Neuronal stem cell (in vitro differentiated cells): ENCODE data around the gene DNAH17.

Experiments used
- DNase-seq: peaks from one replicate; pipeline ENCODE4 v3.0.0-alpha.2; 2013; ENCODE audit warnings: low spot score
- H2AFZ ChIP-seq: one replicate; pipeline ENCODE4 v1.6.1; 2013; ENCODE audit warnings: mild to moderate bottlenecking, low read length, inconsistent platforms
- H2AK5ac ChIP-seq: 2 replicates; pipeline ENCODE4 v1.6.1; 2013; ENCODE audit warnings: low read depth, mild to moderate bottlenecking, inconsistent platforms, low read length, moderate library complexity, mixed read lengths
- H2BK120ac ChIP-seq: 2 replicates; pipeline ENCODE4 v1.6.1; 2013; ENCODE audit warnings: low read depth, mild to moderate bottlenecking, inconsistent platforms, low read length, moderate library complexity, mixed read lengths
- H2BK12ac ChIP-seq: one replicate; pipeline ENCODE4 v1.6.1; 2013; ENCODE audit warnings: low read length, inconsistent platforms
- H2BK15ac ChIP-seq: 2 replicates; pipeline ENCODE4 v1.6.1; 2013; ENCODE audit warnings: mild to moderate bottlenecking, low read length, inconsistent platforms, mixed read lengths
- H2BK5ac ChIP-seq: one replicate; pipeline ENCODE4 v1.6.1; 2013; ENCODE audit warnings: inconsistent platforms, mild to moderate bottlenecking, low read length, moderate library complexity
- H3K14ac ChIP-seq: one replicate; pipeline ENCODE4 v1.6.1; 2013; ENCODE audit warnings: low read length, inconsistent platforms
- H3K18ac ChIP-seq: 2 replicates; pipeline ENCODE4 v1.6.1; 2013; ENCODE audit warnings: low read length, inconsistent platforms
- H3K23ac ChIP-seq: 2 replicates; pipeline ENCODE4 v1.6.1; 2013; ENCODE audit warnings: low read depth, mild to moderate bottlenecking, mixed read lengths, low read length, inconsistent platforms; ENCODE audit not compliant: poor library complexity
- H3K27ac ChIP-seq: replicated peaks from 3 replicates; pipeline ENCODE4 v1.5.1; 2013; ENCODE audit warnings: low read length, inconsistent platforms
- H3K27me3 ChIP-seq, 3 experiments: 2 replicates each; pipeline ENCODE4 v1.6.1; 2013; ENCODE audit warnings: low read length in 3 of 3, mild to moderate bottlenecking in 2 of 3, inconsistent platforms in 1 of 3, low read depth in 1 of 3, mixed read lengths in 1 of 3, moderate library complexity in 1 of 3; ENCODE audit not compliant: control insufficient read depth in 3 of 3, insufficient read depth in 3 of 3
- H3K36me3 ChIP-seq, 2 donors: replicated peaks in 1 of 2; 2 replicates each; pipeline ENCODE4 v1.6.1; 2013; ENCODE audit warnings: low read length in 2 of 2; ENCODE audit not compliant: control insufficient read depth in 2 of 2, insufficient read depth in 2 of 2
- H3K4ac ChIP-seq: 2 replicates; pipeline ENCODE4 v1.6.1; 2013; ENCODE audit warnings: inconsistent platforms, mild to moderate bottlenecking, low read length, moderate library complexity
- H3K4me1 ChIP-seq, 2 donors: 1 replicate in 1 of 2; 2 replicates in 1 of 2; pipeline ENCODE4 v1.6.1; 2013; ENCODE audit warnings: low read length in 2 of 2, low read depth in 1 of 2; ENCODE audit not compliant: control insufficient read depth in 2 of 2, insufficient read depth in 1 of 2
- H3K4me2 ChIP-seq: one replicate; pipeline ENCODE4 v1.6.1; 2013; ENCODE audit warnings: mild to moderate bottlenecking, low read length, inconsistent platforms; ENCODE audit not compliant: insufficient read depth, poor library complexity, severe bottlenecking
- H3K4me3 ChIP-seq, 2 donors: 2 replicates each; pipeline ENCODE4 v1.5.1; 2013; ENCODE audit warnings: low read length in 2 of 2, mild to moderate bottlenecking in 2 of 2, inconsistent platforms in 1 of 2, moderate library complexity in 1 of 2
- H3K79me1 ChIP-seq: one replicate; pipeline ENCODE4 v1.6.1; 2013; ENCODE audit warnings: low read depth, mild to moderate bottlenecking, inconsistent platforms, low read length, moderate library complexity
- H3K9ac ChIP-seq: one replicate; pipeline ENCODE4 v1.6.1; 2013; ENCODE audit warnings: mild to moderate bottlenecking, low read depth, low read length, inconsistent platforms; ENCODE audit not compliant: poor library complexity
- H3K9me3 ChIP-seq, 2 donors: replicated peaks in 1 of 2; 2 replicates each; pipeline versions ENCODE3 to v1.6.1; 2013; ENCODE audit warnings: low read length in 2 of 2, mild to moderate bottlenecking in 2 of 2, inconsistent platforms in 1 of 2, low read depth in 1 of 2, mixed read lengths in 1 of 2, moderate library complexity in 1 of 2; ENCODE audit not compliant: control insufficient read depth in 2 of 2, insufficient read depth in 1 of 2
- H4K8ac ChIP-seq: one replicate; pipeline ENCODE4 v1.6.1; 2013; ENCODE audit warnings: low read depth, mild to moderate bottlenecking, inconsistent platforms, low read length, moderate library complexity
- H4K91ac ChIP-seq: one replicate; pipeline ENCODE4 v1.6.1; 2013; ENCODE audit warnings: low read length, low read depth, mild to moderate bottlenecking, inconsistent platforms; ENCODE audit not compliant: poor library complexity
- WGBS, 2 donors: extraction: QIAGEN DNeasy Blood & Tissue Kit; methylation state at CpG; one replicate each; pipeline ENCODE4 v1.1.7; 2013; ENCODE audit warnings: missing lambda C conversion rate in 2 of 2, mixed read lengths in 1 of 2; ENCODE audit not compliant: insufficient read length in 2 of 2, insufficient replicate concordance in 1 of 2; ENCODE audit errors: extremely low coverage in 2 of 2; 5-methylcytosine and 5-hydroxymethylcytosine counted together

The DNAH17 gene

GRCh38 chr17:78622491-78623265 lies 45.5 kb upstream of the DNAH17 start:
- Histone ChIP-seq H3K79me1 (no peaks in the 10 kb centered on the region), H3K36me3 (no peaks in the 10 kb centered on the region), H2BK12ac (no peak overlapping the region), H2AFZ (no peak overlapping the region), H3K9me3 (no peaks in the 10 kb centered on the region), H3K4ac (no peak overlapping the region), H2BK120ac (no peak overlapping the region), H4K91ac (no peak overlapping the region), H3K4me3 (no peak overlapping the region), H3K4me2 (no peak overlapping the region), H2BK5ac (no peak overlapping the region), H2AK5ac (no peak overlapping the region), H3K27me3 (peaks cover 0 to 15% (median 0%) of the 10 kb centered on the region in 3 experiments), H3K23ac (no peak overlapping the region), H3K27ac (no peak overlapping the region), H3K9ac (no peak overlapping the region), H2BK15ac (no peak overlapping the region), H3K14ac (no peak overlapping the region), H4K8ac (no peak overlapping the region), H3K18ac (no peak overlapping the region), H3K4me1 (no peaks in the 10 kb centered on the region)
- no CpG with 5 or more reads among the region's 26 CpGs for WGBS, 2 donors
- no peak for DNase-seq

- Histone ChIP-seq H3K4me1 (no peaks in the 10 kb centered on the region), H3K4me2 (no peak overlapping the region), H2AK5ac (no peak overlapping the region), H3K14ac (no peak overlapping the region), H3K27ac (no peak overlapping the region), H3K36me3 (no peaks in the 10 kb centered on the region), H2BK120ac (no peak overlapping the region), H3K79me1 (no peaks in the 10 kb centered on the region), H3K9me3 (no peaks in the 10 kb centered on the region), H4K8ac (no peak overlapping the region), H4K91ac (peak overlapping the region; percentile 54), H2BK5ac (no peak overlapping the region), H3K4me3 (no peak overlapping the region), H2AFZ (no peak overlapping the region), H3K27me3 (peaks cover 0 to 19% (median 0%) of the 10 kb centered on the region in 3 experiments), H2BK15ac (no peak overlapping the region), H3K23ac (no peak overlapping the region), H3K18ac (peak overlapping the region; percentile 13), H2BK12ac (no peak overlapping the region), H3K4ac (no peak overlapping the region), H3K9ac (no peak overlapping the region)
- no peak for DNase-seq
- WGBS, 2 donors: no CpG with 5 or more reads among the region's 26 CpGs
Observed at GRCh38 chr17:78621720-78622490, 44.7 kb upstream of the DNAH17 start.

DNA sequence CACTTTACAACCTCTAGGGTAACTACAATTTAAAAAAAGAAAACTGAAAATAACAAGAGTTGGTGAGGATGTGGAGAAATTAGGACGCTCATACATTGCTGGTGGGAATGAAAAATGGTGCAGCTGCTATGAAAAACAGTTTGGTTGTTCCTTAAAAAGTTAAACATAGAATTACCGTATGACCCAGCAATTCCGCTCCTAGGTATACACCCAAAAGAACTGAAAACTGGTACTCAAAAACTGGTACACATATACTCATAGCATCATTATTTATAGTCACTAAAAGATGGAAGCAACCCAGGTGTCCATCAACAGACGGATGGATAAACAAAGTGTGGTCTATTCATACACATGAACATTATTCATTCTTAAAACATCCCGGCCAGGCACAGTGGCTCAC lies 42.9 kb upstream of the DNAH17 start:
- no peaks in the 10 kb centered on the region for H3K36me3 ChIP-seq
- peaks cover 0 to 19% (median 0%) of the 10 kb centered on the region in 3 experiments for H3K27me3 ChIP-seq
- no peak overlapping the region for H3K18ac ChIP-seq
- no peak overlapping the region for H2AK5ac ChIP-seq
- H2BK5ac ChIP-seq: no peak overlapping the region
- H2AFZ ChIP-seq: no peak overlapping the region
- no peak overlapping the region for H3K4me2 ChIP-seq
- no peak overlapping the region for H4K8ac ChIP-seq
- no peak overlapping the region for H3K9ac ChIP-seq
- no peak overlapping the region for H3K4me3 ChIP-seq
- WGBS, 2 donors: no CpG with 5 or more reads among the region's 5 CpGs
- no peak for DNase-seq
- H3K23ac ChIP-seq: no peak overlapping the region
- no peak overlapping the region for H3K27ac ChIP-seq
- no peak overlapping the region for H4K91ac ChIP-seq
- no peak overlapping the region for H2BK15ac ChIP-seq
- no peaks in the 10 kb centered on the region for H3K9me3 ChIP-seq
- no peaks in the 10 kb centered on the region for H3K79me1 ChIP-seq
- H3K4ac ChIP-seq: no peak overlapping the region
- no peaks in the 10 kb centered on the region for H3K4me1 ChIP-seq
- H3K14ac ChIP-seq: no peak overlapping the region
- H2BK12ac ChIP-seq: no peak overlapping the region
- H2BK120ac ChIP-seq: no peak overlapping the region

DNA sequence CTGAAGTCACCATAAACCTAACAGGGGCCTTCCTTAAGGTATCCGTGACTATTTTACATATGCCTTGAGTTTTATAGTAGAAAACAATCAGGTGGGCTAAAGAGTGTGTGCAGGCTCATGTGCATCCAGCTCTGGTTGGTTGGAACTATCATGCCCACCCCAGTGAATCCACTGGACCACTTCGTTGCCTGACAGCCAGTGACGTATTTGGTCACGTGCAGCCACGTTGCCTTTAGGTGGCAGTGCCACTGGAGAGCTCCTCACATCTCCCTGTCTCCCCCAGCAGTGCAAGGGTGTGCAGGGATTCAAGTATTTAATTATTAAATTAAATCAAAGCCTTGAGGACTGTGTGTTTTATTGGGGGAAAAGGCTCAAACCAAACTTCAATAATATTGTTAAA lies 42.1 kb upstream of the DNAH17 start:
- Histone ChIP-seq H3K23ac (no peak overlapping the region), H3K4me2 (no peak overlapping the region), H3K4ac (no peak overlapping the region), H2BK15ac (no peak overlapping the region), H3K4me3 (no peak overlapping the region), H3K36me3 (no peaks in the 10 kb centered on the region), H3K27me3 (peaks cover 0 to 19% (median 0%) of the 10 kb centered on the region in 3 experiments), H2BK5ac (no peak overlapping the region), H3K14ac (no peak overlapping the region), H3K9ac (no peak overlapping the region), H3K27ac (no peak overlapping the region), H3K18ac (no peak overlapping the region), H4K8ac (no peak overlapping the region), H3K79me1 (no peaks in the 10 kb centered on the region), H3K9me3 (no peaks in the 10 kb centered on the region), H2AFZ (no peak overlapping the region), H2BK120ac (no peak overlapping the region), H4K91ac (no peak overlapping the region), H3K4me1 (no peaks in the 10 kb centered on the region), H2BK12ac (no peak overlapping the region), H2AK5ac (no peak overlapping the region)
- no peak for DNase-seq
- no CpG with 5 or more reads among the region's 5 CpGs for WGBS, 2 donors
